Sciatic nerve (tissue), 2 donors: ENCODE measurements around the gene TFR2. TPM values are rescaled to one million over a fixed set of nuclear protein-coding genes. Genes with fewer than 3 reads are reported as not detected.

Experiments used
- ATAC-seq: fragments of 200-7000 bp; cut with Tn5 transposase; one replicate; pipeline ENCODE4 v1.9.1; 2020; ENCODE audit warnings: mild to moderate bottlenecking, moderate library complexity
- DNase-seq: peaks from one replicate; pipeline ENCODE4 v3.0.0-alpha.2; 2020; ENCODE audit warnings: low spot score
- intact Hi-C: fragments of 100-400 bp; cut with DNase I; formaldehyde crosslinking; loops from one replicate; pipeline ENCODE4 v1.14.2; 2022
- total RNA-seq: library from RNA; stranded (reverse); fragmentation: NEBNext Ultra II Directional; extraction: Animal tissue kit (Norgen Biotek cat#: 25700); gene quantifications from one replicate; pipeline ENCODE4 v1.2.1, GENCODE V29; 2021
- donor health status: DM: no; HTN: no; CAD: no.
- donor health status: DM: no; HTN: no; CAD: no.

Gene TFR2
- total RNA-seq, result 1.2 TPM

DNA sequence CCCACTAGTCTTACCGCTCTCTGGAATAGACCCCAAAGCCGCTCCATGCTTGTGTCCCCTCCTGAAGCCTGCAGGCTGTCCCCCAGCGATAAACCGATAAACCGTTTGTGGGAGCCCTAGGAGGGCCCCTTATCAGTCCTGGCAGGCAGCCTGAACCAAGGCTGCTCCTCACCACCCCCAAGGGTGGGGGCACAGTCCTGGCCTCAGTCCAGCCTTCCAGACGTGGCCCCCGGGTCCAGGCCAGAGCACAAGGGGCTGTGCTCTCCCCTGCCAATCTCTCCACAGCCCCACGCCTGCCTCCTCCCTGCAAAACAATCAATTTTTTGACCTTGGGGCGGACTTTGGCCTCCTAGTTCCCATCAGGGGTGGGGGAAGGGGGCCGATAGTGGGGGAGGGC is at the start of gene TFR2:
TSS of gene TFR2 (minus strand) at position 90 of the 397 bp plus-strand sequence. CDS start at position 47, 43 bp downstream.
- intact Hi-C loops, result no loop called here
- DNase-seq (no peak), ATAC-seq (peak; percentile 43)

DNA sequence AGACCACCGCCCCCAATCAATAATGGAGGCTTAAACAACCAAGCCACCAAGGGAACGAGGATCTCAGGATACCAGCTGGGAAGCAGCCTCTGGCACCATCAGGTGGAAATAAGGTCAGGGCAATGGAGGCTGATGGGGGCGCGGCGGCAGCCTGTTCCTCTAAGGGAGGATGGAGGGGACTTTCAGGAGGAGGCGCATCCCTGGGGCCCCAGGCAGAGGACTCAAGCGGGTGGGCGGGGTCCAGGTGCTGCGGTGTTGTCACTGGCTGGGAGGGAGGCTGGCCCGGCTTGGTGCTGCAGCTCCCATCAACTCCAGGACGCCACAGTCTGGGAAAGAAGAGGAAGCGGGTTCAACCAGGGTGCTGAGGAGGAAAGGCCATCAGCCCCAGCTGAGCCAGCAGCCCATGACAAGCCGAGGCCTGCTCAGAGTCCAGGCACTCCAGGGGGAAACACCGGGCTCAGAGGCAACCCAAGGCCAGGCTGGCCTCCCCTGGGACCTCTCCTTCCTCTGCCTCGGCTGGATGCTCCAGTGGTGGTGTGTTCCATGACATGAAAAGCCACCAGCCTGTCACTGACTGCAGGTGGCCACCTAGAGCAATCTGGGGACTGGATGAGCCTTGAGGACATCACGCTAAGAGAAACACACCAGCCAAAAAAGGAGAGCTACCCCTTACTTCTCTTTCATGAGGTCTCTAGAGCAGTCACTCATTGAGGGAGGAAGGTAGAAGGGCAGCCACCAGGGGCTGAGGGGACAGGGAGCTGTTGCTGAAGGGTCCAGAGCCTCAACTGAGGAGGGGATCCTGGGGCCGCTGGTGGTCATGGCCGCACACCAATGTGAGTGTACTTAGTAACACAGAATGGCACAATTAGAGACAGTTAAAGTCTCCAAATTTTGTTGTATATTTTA is 48.1 kb upstream of the TFR2 start:
- ATAC-seq (no peak), DNase-seq (no peak)
- intact Hi-C loops, result loop anchor here (5.0 kb wide), 1 partner anchor 222 kb away; no protein-coding TSS in a partner anchor

DNA sequence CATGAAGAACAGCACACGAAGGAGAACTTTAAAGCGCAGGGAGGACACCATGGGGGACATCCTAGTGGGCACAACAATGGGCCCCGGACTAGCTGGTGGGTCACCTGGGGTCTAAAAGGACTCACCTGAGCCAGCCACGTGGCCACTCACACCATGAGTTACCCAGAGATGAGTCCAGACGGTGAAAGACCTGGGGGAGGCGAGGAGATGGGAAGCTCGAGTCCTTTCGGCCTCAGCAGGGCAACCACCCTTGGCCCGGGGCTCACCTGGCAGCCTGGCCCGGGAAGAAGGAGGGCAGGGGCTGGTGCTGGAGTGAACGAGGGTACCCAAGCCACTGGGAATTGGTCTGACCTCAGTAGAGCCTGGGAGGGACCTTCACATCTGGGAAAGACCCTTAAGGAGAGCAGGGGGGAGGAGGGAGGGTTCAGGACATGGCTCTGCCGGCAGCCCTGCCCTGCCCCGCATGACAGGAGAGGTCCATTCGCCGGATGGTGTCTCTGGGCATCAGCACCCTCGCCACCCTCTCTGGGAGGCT is 47.0 kb upstream of the TFR2 start:
- ATAC-seq (no peak), DNase-seq (no peak)
- intact Hi-C loops, result no loop called here

DNA sequence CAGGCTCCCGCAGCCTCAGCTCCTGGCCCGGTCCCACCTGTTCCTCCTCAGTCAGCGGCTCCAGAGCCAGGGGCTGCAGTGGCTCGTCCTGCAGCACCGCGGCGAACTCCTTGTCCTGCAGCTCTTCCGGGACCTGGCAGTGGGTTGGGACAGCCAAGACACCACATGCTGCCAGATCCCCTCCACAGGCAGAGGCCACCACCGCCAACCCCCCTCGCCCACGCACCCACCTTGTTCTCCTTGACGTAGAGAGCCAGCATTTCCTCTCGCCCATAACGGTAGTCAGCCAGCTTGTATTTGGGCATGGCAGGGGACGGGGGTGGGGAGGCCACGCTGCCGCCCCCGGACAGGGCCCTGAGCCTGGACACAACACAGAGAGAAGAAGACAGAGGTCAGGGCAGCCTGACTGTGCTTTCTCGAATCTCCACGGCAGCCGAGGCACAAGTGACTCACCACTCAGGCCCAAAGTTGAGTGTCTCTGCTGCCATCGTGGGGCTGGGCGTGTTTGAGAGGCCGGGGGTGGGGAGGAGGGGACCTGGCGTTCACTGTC is 46.5 kb upstream of the TFR2 start:
- intact Hi-C loops, result no loop called here
- DNase-seq (no peak), ATAC-seq (no peak)

DNA sequence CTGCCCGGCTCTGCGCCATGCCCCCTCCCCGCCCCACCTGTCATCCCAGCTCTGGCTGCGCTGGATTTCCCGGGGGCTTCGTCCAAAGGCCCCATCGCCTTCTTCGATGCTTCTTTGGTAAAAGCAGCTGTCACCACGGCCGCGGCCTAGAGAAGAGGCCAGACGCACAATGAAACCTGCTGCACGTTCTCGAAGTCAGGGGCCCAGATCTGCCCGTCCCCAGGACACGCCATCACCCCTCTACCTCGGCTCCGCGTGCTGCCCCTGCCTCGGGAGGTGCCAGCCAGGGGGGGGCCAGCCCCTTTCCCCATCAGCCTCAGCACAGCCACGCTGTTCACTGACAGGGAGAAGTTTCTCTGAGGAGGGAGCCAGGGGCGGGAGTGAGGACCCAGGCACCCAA is 45.9 kb upstream of the TFR2 start:
- no peak for ATAC-seq
- no peak for DNase-seq
- intact Hi-C loops, result no loop called here

DNA sequence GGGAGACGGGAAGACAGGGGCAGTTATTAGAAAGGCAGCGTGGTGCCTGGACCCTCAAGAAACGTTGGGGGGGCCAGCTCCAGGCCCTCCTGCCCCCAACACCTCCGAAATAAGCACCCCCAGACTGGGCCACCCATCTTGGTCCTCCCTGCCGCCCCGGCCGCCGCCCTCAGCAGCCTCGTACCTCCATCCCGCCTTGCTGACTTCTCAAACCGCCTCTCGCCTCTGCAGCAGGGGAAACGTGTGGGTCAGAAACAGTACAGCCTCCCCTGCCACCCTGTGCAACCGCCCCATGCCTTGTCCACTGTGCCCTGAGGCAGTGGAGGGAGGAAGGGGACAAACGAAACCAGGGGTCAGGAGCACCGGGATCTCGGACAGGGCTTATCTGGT is 45.5 kb upstream of the TFR2 start:
- intact Hi-C loops, result no loop called here
- ATAC-seq (no peak), DNase-seq (no peak)

DNA sequence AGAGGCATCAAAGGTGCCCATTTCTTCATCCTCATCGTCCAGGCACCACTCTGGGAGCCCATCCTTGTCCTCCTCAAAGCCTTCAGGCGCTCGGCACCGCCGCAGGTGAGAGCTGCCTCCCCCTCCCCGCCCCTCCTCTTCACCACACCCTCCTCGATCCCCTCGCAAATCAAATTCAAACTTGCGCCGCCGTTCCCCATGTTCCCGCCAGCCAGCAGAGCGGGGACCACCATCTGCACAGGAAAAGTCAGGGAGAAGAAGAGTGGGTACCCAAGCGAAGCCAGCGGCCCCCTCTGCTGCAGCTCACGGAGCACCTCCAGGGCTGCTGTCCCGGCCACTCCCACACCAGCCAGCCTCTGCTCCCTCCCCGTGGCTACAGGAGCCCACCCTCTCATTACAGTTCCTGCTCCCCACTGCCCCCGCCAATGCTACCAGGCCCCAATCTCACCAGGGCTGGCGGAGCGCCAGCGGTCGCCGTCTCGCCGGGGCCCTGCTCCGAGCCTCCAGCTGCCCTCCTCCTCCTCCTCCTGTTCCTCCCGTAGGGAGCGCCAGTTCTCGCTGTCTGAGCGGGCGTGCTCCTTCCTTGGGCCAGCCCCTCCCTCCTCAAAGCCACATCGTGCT is 45.0 kb upstream of the TFR2 start:
- DNase-seq, result no peak
- intact Hi-C loops, result no loop called here
- ATAC-seq, result no peak

DNA sequence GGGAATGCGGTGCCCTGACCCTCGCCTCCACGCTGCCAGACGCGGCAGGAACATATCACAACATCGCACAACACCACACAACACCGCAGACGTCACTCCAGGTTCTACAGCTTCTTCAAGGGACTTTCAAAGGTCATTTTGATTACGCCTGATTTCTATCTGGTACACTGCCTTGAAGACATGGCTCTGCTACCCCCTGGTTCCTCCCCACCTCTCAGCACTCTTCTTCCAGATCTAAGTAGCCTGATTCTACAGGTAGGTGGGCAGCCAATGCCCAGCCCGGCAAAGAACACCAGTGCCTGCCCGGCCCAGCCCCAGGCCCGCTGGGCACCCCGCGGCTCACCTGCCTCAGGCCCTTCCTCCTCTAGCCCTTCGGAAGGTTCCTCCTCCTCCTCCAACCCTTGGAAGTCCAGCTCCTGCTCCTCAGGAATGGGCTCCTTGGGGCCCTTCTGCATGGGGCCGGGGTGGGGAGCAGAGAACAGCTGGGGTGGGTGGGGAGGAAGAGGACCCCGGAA is 44.3 kb upstream of the TFR2 start:
- DNase-seq (no peak), ATAC-seq (no peak)
- intact Hi-C loops, result no loop called here

DNA sequence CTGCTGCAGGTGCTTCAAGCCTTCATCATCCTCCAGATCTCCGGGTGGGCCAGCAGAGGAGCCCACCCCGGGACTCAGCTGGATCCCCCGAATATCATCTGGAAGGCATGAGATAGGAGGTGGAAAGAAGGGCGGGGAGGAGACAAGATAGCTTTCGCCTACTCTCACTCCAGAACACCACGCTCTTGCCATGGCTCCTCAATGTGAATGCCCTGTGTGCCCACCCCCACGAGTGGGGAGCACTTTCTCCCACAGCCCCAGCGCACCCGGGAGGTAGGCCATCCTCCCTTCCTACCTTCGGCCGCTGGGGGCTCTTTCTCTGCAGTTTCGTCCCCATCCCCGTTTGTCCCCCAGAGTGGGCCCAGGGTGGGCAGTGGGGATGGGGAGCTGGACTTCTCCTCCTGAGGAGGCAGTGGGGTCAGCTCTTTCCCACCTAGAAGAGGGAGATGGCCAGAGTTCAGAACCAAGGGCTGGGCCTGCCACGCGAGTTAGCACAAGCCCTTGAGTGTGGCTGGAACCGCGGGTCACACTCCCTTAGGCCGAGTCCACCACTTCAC is 43.8 kb upstream of the TFR2 start:
- no peak for ATAC-seq
- intact Hi-C loops, result no loop called here
- DNase-seq, result no peak

DNA sequence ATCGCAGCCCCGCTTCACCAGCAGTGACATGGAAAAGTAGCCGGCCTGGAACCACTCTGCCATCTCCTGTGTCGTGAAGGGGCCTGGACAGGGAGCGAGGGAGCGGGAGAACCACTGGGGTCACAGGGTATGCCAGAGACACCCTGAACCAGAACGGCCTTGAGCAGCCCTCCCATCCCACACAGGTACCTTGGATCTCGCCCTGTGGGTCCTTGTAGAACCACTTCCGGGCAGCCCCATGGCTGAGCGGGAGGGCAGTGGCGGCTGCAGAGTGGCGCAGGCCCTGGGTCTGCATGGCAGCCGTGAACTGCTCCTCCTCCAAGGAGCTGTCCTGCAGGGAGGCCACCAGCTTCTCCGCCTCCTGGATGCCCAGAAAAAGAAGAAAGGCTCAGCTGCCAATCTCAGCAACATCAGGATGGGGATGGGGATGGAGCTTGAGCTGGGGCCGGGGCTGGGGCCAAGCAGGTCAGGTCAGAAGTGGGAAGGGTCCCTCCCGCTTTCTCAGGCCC is 43.2 kb upstream of the TFR2 start:
- ATAC-seq (no peak), DNase-seq (no peak)
- intact Hi-C loops, result no loop called here

DNA sequence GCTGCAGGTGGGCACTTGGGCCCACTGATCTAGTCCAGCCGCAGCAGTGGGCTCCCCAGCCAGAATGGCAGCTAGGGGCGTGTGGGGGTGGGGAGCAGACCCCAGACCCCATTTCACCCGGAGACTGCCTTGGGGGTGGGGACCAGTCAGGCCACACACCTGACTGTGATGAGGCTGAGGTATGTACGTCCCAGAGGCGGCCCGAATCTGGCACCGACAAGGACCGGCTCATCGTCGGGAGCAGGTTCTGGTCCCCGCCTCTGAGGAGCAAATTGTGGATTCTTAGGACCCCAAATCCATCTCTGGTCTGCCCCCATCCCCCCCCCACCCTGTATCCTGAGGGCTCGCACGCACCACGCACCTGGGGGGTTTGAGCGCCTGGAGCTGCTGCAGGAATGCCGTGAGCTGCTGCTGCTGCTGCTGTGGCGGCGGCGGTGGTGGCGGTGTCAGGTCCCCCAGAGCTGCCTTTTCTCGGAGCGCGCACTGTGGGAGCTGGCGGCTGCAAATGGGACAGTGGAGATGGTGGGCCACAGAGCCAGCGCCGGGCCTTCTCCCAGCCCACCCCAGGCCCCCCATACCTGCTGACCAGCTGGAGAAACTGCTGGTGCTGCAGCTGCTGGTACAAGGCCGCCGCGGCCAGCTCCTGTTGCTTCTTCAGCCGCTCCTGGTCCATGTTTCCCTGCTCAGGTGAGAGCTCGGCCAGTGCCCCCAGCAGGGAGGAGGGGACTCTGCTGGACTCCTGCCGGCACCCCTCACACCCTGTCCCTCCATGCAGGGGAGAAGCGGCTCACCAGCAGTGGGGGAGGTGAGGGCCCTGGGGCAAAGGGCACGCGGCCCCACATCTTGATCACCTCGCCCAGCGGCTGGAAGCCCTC is 42.5 kb upstream of the TFR2 start:
- DNase-seq (no peak), ATAC-seq (no peak)
- intact Hi-C loops, result no loop called here

DNA sequence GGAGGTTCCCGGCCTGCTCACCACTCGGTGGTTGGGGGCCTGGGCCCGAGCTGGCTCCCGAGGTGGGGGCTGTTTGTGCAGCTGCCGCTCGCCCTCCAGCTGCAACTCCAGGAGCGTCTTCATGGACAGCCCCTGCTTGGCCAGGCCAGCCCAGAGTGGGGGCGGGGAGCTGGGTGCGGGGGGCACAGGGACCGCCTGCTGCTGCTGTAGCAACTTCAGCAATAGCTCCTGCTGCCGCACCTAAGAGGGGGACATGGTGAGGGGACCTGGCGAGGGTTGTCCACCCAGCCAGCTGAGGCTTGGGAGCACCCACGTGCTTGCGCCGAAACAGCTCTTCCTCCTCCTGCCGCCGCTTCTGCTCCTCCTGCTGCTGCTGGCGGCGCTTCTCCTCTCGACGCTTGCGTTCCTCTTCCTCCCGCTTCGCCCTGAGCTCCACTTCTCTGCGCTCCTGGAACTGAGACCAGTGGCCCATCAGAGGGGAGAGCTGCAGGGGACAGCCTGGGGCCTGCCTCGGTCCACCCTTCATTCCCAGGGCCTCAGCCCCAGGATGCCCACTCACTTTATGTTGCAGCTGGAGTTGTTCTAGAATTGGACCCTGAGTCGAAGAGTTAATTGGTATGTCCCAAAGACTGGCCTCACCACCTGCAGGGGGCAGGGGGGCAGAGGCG is 41.8 kb upstream of the TFR2 start:
- ATAC-seq, result no peak

DNA sequence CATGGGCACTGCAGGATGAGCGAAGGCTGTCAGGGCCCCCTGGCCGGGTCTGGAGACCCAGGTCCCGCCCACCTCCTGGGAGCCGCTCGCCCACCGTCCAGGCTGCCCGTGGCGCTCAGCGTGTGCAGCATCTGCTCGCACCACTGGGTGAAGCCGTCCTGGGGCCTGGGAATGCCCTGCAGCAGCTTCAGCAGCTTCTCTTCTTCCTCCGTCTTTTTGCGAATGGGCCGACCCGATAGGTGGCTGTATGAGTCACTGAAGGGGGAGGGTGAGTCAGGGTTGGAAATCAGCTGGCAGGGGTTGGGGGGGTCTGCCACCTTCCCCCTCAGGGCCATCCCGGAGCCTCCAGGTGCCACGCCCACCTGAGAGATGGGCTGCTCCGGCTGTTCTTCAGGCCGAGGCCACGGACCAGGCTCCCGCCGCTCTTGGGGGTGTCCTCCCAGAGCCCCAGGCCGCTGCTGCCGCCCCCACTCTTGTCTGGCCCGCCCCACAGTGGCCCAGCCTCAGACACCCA is 40.9 kb upstream of the TFR2 start:
- intact Hi-C loops, result no loop called here
- ATAC-seq (no peak), DNase-seq (no peak)

More for the DNA sequence above, 41.8 kb upstream of the TFR2 start:
- no peak for DNase-seq
- intact Hi-C loops, result no loop called here

DNA sequence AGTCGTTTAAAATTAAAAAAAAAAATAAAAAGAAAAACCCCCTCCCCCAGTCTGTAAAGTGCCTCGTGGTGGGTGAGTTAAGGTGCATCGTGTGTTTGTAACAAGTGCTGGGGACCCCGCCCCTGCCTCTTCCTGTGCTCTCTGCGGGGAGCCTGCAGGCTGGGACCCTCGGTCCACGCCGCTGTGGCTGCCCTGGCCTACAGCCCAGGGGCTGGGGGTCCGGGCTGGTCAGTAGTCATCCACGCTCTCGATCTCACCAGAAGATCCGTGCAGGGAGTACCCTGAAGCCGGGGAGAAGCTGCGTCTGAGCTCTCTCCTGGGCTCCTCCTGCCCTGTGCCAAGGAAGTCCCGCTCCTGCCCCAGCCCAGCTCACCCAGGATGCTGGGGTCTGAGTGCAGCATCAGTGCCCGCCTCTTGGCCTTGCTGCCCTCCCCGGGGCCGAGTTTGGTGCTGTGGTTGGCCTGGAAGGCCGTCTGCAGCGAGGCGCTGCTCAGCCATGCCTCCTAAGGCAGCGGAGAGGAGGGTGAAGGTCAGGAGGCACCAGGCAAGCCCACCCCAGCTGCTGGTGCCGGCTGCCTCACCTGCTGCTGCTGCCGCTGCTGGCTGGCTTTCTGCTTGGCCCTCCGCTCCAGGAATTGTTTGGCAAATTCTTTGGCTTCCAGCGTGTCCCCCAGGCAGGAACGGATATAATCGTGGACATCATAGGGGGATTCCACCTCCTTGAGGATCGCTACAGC is 40.3 kb upstream of the TFR2 start:
- no peak for ATAC-seq
- intact Hi-C loops, result no loop called here
- DNase-seq, result no peak

DNA sequence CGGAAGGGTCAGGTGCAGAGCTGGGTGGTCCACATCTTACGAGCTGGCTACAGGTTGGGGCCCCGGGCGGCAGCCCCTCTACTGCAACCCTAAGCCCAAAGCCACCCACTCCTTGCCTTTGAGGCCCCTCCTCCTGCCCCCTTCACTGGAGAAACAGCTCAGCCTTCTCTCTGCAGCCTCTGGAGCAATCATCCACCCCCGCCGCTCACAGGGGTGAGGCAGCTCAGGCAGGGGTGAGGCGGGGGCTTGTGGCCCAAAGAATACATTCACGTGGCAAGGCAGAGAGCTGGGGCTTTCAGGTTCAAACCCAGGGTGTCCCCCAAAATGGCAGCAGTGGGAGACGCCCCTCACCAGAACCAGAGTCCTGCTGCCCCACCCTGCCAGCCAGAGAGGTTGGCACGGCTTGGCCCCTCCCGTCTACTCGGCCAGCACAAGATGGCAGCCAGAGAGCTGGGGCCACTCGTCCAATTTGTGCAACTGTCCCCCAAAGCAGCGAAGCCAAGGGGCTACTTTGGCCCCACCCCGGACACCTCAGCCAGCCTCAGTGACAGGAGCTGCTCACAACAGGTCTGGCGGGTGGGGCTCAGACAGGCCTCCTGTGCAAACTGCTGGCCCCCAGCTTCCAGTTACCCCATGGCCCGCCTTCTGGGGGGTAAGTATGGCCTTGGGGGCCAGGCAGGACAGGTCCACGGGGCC is 39.4 kb upstream of the TFR2 start:
- peak; percentile 19 for ATAC-seq
- intact Hi-C loops, result no loop called here
- no peak for DNase-seq

DNA sequence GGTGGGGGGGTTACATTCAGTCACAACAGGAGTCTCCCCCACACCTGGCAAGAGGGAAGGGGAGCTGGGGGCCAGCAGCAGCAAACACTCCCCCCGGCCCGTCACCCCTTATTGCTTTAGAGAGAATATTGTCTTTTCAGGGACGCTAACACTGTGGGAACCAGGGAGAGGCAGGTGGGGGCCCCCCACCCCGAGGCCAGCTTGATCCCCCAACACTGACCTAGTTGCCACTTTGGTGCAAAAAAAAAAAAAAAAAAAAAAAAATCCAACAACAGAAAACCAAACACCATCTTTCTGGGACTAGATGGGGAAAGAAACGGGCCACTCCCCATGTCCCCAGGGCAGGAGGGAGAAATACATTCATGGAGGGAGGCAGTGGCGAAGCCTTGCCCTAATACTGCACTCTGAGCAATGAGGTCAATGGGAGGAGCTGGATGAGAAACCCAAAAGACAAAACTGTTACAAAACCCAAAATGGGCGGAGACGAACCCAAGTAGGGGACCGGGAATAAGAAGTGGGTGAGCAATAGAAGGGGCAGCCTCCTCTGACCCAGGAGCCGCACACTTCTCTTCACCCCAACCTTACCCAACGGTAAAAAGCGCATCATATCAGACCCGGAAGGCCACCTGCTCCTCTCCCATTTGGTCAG is 38.7 kb upstream of the TFR2 start:
- DNase-seq (no peak), ATAC-seq (peak; percentile 83)
- intact Hi-C loops, result no loop called here
